ENCODE measurements around the gene IER5. TPM values are rescaled to one million over a fixed set of nuclear protein-coding genes. Genes with fewer than 3 reads are reported as not detected.

The IER5 gene
- total RNA-seq, 1 experiment from 2014 or later = 9.4 TPM

GRCh38 chr1:181100934-181101333, 12.4 kb downstream of the IER5 start:
- Histone ChIP-seq H3K27me3 (replicated peaks; ENCODE audit: control insufficient read depth, insufficient read depth, low read length) (no peaks in the 10 kb centered on the region), H3K9me3 (no peaks in the 10 kb centered on the region), H3K4me3 (ENCODE audit: low read depth, low read length) (no peak overlapping the region), H3K4me1 (peaks cover 45% of the 10 kb centered on the region), H3K36me3 (ENCODE audit: control insufficient read depth, insufficient read depth, low read length) (no peaks in the 10 kb centered on the region)
- Mint-ChIP-seq H3K4me3 (ENCODE audit: unreplicated experiment) (peak overlapping the region; percentile 46), H3K27me3 (ENCODE audit: insufficient read depth, unreplicated experiment) (no peaks in the 10 kb centered on the region), H3K36me3 (ENCODE audit: insufficient read depth, unreplicated experiment) (peaks cover 18% of the 10 kb centered on the region), H3K4me1 (ENCODE audit: low read depth, unreplicated experiment) (peaks cover 43% of the 10 kb centered on the region), H3K27ac (ENCODE audit: unreplicated experiment) (no peak overlapping the region), H3K9me3 (ENCODE audit: unreplicated experiment) (no peaks in the 10 kb centered on the region)
- BruUV-seq (replicated peaks) = no TSS peak
- intact Hi-C loops (cut with micrococcal nuclease; ENCODE audit: unreplicated experiment) = no loop called here
- CTCF ChIA-PET = interaction anchor here (0.9 kb wide), 1 partner anchor 219 kb away, joined by 10 read pairs; no protein-coding TSS in a partner anchor
- no peak for DNase-seq
- POLR2A ChIA-PET = interaction anchor here (1.4 kb wide), 1 partner anchor 12 kb away, joined by 9 read pairs; the partner anchor contains the start of gene IER5
- TF ChIP-seq, protein P1, sequence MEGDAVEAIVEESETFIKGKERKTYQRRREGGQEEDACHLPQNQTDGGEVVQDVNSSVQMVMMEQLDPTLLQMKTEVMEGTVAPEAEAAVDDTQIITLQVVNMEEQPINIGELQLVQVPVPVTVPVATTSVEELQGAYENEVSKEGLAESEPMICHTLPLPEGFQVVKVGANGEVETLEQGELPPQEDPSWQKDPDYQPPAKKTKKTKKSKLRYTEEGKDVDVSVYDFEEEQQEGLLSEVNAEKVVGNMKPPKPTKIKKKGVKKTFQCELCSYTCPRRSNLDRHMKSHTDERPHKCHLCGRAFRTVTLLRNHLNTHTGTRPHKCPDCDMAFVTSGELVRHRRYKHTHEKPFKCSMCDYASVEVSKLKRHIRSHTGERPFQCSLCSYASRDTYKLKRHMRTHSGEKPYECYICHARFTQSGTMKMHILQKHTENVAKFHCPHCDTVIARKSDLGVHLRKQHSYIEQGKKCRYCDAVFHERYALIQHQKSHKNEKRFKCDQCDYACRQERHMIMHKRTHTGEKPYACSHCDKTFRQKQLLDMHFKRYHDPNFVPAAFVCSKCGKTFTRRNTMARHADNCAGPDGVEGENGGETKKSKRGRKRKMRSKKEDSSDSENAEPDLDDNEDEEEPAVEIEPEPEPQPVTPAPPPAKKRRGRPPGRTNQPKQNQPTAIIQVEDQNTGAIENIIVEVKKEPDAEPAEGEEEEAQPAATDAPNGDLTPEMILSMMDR (IDR thresholded peaks at IDR 0.05; ENCODE audit: insufficient read depth in 1 of 2, low read depth in 1 of 2, low read length in 1 of 2, severe bottlenecking in 1 of 2, unreplicated experiment in 1 of 2) = no peak

DNA sequence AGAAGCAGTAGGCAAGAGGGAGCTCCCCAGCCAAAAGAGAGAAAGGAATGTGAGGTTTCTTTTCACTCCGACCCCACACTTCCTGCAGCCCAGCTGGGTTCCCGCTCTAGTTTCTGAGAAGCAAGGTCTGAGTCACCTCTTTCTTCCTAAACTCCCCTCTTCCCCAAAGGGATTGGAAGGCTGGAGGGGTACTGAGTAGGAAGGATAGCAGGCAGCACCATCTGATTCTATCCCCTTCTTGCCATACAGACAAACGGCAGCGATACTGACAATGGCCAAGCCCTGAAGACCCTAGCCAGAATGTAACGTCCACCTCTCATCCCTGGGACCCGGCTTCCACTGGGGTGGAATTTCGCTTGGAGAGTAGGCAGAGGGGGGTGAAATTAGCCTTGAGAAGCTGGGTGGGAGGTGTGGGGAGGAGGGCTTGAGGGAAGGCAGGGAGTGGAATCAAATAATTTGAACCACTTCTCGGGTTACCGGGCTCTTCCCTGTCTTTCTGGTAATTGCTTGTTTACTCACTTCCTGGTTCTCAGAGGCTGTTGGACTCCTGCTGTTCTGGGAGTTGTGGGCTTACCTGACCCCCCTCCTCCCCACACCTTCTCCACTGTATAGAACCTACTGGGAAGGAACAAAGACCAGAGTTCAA, 13.2 kb downstream of the IER5 start:
- ChIA-PET POLR2A (no interaction called here), CTCF (no interaction called here)
- Mint-ChIP-seq H3K36me3 (ENCODE audit: insufficient read depth, unreplicated experiment) (peaks cover 19% of the 10 kb centered on the region), H3K9me3 (ENCODE audit: unreplicated experiment) (no peaks in the 10 kb centered on the region), H3K4me1 (ENCODE audit: low read depth, unreplicated experiment) (peaks cover 51% of the 10 kb centered on the region), H3K27me3 (ENCODE audit: insufficient read depth, unreplicated experiment) (no peaks in the 10 kb centered on the region), H3K4me3 (ENCODE audit: unreplicated experiment) (no peak overlapping the region), H3K27ac (ENCODE audit: unreplicated experiment) (no peak overlapping the region)
- intact Hi-C loops (cut with micrococcal nuclease; ENCODE audit: unreplicated experiment) = no loop called here
- no peaks in the 10 kb centered on the region for H3K36me3 ChIP-seq (ENCODE audit: control insufficient read depth, insufficient read depth, low read length)
- peaks cover 45% of the 10 kb centered on the region for H3K4me1 ChIP-seq
- no peaks in the 10 kb centered on the region for H3K27me3 ChIP-seq (replicated peaks; ENCODE audit: control insufficient read depth, insufficient read depth, low read length)
- no peak overlapping the region for H3K4me3 ChIP-seq (ENCODE audit: low read depth, low read length)
- no peaks in the 10 kb centered on the region for H3K9me3 ChIP-seq
- TF ChIP-seq, protein P1 (IDR thresholded peaks at IDR 0.05; ENCODE audit: insufficient read depth in 1 of 2, low read depth in 1 of 2, low read length in 1 of 2, severe bottlenecking in 1 of 2, unreplicated experiment in 1 of 2) = no peak
- no peak for DNase-seq
- BruUV-seq (replicated peaks) = no TSS peak

- Mint-ChIP-seq H3K9me3 (ENCODE audit: unreplicated experiment) (no peaks in the 10 kb centered on the region), H3K27ac (ENCODE audit: unreplicated experiment) (no peak overlapping the region), H3K27me3 (ENCODE audit: insufficient read depth, unreplicated experiment) (no peaks in the 10 kb centered on the region), H3K36me3 (ENCODE audit: insufficient read depth, unreplicated experiment) (peaks cover 19% of the 10 kb centered on the region), H3K4me3 (ENCODE audit: unreplicated experiment) (no peak overlapping the region), H3K4me1 (ENCODE audit: low read depth, unreplicated experiment) (peaks cover 60% of the 10 kb centered on the region)
- no TSS peak for BruUV-seq (replicated peaks)
- no peaks in the 10 kb centered on the region for H3K27me3 ChIP-seq (replicated peaks; ENCODE audit: control insufficient read depth, insufficient read depth, low read length)
- TF ChIP-seq, protein P1 (IDR thresholded peaks at IDR 0.05; ENCODE audit: insufficient read depth in 1 of 2, low read depth in 1 of 2, low read length in 1 of 2, severe bottlenecking in 1 of 2, unreplicated experiment in 1 of 2) = no peak
- no peaks in the 10 kb centered on the region for H3K36me3 ChIP-seq (ENCODE audit: control insufficient read depth, insufficient read depth, low read length)
- intact Hi-C loops (cut with micrococcal nuclease; ENCODE audit: unreplicated experiment) = no loop called here
- CTCF ChIA-PET = interaction anchor here (1.0 kb wide), 1 partner anchor 33 kb away, joined by 3 read pairs; no protein-coding TSS in a partner anchor
- POLR2A ChIA-PET = no interaction called here
- no peaks in the 10 kb centered on the region for H3K9me3 ChIP-seq
- no peak overlapping the region for H3K4me3 ChIP-seq (ENCODE audit: low read depth, low read length)
- DNase-seq = no peak
- peaks cover 53% of the 10 kb centered on the region for H3K4me1 ChIP-seq
Measured at GRCh38 chr1:181102841-181103240, 14.3 kb downstream of the IER5 start.

Data from Caco-2 (cell line).